GM18507 (cell line): ENCODE data around the gene TLCD3B.
"Not testable (repeated sequence)": the region's sequence is repeated elsewhere in the genome, so short reads cannot be mapped to it uniquely, and the experiment has no call there.

Experiments
- DNase-seq: peaks from one replicate; pipeline ENCODE4 v3.0.0; 2011; ENCODE audit warnings: low read depth; ENCODE audit not compliant: insufficient read length; ENCODE audit errors: extremely low spot score
- FAIRE-seq: peaks from 2 replicates; lab custom pipeline; 2011; peaks lifted over from hg19 to GRCh38; lab: Jason Lieb, UNC

TLCD3B gene

GRCh38 chr16:30028438-30029076, 2.5 kb downstream of the TLCD3B start:
- FAIRE-seq: no peak
- no peak for DNase-seq

- DNase-seq: no peak
- FAIRE-seq: no peak
Measured at GRCh38 chr16:30027588-30028437, 3.3 kb downstream of the TLCD3B start.

- DNase-seq: no peak
- no peak for FAIRE-seq
Measured at GRCh38 chr16:30026449-30026848, 4.6 kb downstream of the TLCD3B start.

DNA sequence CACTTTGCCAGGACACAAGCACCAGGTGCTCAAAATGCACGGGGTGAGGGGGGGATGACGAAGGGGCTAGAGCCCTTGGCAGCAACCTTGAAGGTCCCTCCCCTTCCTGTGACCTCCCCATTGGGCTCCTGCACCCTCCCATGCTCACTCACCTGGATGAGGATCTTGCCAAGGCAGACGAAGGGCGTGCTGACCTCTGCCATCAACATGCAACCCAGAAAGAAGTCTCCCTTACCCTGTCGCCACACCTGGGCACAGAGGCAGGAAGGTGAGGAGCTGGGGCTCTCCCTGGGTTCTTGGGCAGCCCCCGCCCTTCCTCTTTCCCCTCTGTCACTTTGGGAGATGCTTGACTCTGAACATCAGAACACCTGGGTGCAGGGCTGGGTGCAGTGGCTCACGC, 5.5 kb downstream of the TLCD3B start:
- no peak for DNase-seq
- FAIRE-seq: no peak

DNA sequence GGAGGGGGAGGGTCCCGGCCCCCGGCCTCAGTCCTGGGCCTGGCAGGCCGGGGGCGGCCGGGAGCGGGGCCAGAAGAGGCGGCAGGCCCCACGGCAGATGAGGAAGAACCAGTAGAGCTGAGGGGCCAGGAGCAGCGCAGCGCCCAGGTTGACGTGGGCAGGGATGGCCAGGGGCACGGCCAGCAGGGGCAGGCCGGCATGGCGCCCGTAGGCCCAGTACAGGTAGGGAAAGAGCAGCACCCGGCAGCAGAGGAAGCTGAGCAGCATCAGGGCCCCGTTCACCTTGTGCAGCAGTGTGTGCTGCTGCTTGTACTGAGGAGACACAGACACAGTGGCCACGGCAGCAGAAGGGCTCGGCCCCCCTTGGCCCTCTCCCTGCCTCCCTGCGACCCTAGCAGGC, 5.9 kb downstream of the TLCD3B start:
- DNase-seq (no peak), FAIRE-seq (no peak)

DNA sequence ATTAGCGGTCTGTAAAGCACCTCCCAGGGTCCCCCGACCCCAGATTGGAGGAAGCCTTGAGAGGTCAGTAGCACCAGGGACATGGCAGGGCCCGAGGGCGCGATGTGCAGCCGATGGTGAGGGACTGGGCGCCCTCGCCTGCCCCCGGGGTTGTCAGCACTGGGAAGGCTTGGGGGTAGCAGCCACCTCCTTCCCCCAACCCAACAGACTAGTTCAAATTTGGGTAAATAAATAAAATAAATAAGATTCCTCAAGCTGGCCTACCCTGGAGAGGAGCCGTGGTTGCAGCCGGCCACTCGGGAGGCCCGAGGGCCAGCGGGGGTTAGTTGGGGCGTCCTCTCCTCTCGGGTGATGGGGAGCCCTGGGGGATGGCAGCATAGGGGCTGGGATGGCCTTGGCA, 6.6 kb downstream of the TLCD3B start:
- DNase-seq: no peak
- no peak for FAIRE-seq

DNA sequence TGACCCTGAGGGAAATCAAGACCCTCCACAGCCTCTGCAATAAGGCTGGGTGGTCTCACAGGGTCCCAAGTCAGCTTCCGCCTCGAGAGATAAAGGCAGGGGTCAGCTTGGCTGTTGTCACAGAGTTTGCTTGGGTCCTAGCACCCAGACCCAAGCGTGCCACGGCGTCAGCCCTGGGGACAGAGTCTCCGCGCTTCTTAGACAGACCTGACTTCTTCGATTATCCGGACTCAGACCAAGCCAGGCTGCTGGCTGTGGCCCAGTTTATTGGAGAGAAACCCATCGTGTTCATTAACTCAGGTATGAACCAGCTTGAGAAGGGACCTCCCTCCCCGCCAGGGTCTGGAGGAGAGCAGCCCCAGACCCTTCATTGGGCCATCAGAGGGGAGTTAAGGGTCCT, 7.5 kb downstream of the TLCD3B start:
- no peak for FAIRE-seq
- DNase-seq: no peak

GRCh38 chr16:30022887-30023286, 8.2 kb downstream of the TLCD3B start, which contains the start of gene C16orf92:
Gene C16orf92 (plus strand): TSS chr16:30023198. CDS start chr16:30023341, 143 bp downstream.
- no peak for DNase-seq
- no peak for FAIRE-seq

DNA sequence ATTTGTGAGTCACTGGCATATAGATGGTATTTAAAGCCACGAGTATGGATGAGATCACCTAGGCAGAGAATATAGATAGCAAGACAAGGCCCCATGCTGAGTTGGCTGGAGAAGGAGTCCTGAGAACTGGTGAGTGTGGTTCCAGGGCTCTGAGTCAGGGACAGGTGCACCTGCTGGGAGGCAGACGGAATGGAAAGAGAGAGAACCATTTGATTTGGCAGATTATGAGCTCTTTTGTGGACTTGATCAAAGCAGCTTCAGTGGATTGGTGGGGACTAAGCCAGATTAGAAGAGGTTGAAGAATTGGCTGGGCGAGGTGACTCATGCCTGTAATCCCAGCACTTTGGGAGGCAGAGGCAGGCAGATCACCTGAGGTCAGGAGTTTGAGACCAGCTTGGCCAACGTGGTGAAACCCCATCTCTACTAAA, 12.3 kb downstream of the TLCD3B start:
- no peak for FAIRE-seq

DNA sequence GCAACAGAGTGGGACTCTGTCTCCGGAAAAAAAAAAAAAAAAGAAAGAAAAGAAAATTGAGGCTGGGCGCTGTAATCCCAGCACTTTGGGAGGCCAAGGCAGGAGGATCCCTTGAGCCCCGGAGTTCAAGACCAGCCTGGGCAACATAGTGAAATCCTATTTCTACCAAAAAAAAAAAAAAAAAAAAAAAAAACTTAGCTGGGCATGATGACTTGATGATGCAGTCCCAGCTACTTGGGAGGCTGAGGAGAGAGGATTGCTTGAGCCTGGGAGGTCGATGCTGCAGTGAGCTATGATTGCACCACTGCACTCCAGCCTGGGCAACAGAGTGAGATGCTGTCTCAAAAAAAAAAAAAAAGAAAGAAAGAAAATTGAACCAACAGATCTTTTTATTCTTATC, 13.1 kb downstream of the TLCD3B start:
- FAIRE-seq, DNase-seq: not testable (repeated sequence)

More for the DNA sequence above, 12.3 kb downstream of the TLCD3B start:
- DNase-seq: no peak

GRCh38 chr16:30017277-30017656, 13.8 kb downstream of the TLCD3B start:
- FAIRE-seq: no peak

DNA sequence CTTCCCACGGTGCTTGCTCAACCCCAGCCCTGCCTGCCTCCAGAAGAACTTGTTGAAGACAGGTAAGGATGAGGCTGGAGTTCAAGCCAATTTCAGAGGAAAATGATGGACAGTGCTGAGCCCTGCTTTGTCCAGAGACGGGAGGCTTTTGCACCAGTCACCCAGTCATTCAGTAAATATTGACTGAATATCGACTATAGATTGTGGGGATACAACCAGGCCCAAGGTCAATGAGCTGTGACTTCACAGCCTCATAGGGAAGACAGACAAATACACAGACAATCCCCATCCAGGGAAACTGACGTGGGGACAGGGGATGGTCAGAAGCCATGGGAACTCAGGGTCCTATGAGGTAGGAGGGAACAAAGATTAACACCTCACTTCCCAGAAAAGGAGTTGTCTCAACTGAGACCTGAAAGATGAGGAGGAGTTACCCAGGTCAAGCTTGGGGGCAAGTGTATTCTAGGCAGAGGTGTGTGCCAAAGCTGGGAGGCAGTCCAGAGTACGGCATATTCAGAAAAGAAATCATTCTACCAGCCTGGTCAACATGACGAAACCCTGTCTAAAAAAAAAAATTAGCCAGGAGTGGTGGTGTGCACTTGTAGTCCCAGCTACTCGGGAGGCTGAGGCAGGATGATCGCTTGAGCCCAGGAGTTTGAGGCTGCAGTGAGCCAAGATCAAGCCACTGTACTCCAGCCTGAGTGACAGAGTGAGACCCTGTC, 14.4 kb downstream of the TLCD3B start:
- no peak for FAIRE-seq
- DNase-seq: no peak

More at GRCh38 chr16:30017277-30017656, 13.8 kb downstream of the TLCD3B start:
- no peak for DNase-seq

- DNase-seq, FAIRE-seq: not testable (repeated sequence)
Measured at GRCh38 chr16:30015450-30015849, 15.6 kb downstream of the TLCD3B start.

DNA sequence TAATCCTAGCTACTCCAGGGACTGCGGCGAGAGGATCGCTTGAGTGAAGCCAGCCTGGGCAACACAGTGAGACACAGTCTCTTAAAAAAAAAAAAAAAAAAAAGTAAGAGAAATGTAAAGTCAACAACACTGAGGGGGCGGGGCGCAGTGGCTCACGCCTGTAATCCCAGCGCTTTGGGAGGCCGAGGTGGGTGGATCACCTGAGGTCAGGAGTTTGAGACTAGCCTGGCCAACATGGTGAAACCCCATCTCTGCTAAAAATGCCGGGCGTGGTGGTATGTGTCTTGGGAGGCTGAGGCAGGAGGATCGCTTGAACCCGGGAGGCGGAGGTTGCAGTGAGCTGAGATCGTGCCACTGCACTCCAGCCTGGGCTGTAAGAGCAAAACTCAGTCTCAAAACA, 18.5 kb downstream of the TLCD3B start:
- FAIRE-seq, DNase-seq: not testable (repeated sequence)

DNA sequence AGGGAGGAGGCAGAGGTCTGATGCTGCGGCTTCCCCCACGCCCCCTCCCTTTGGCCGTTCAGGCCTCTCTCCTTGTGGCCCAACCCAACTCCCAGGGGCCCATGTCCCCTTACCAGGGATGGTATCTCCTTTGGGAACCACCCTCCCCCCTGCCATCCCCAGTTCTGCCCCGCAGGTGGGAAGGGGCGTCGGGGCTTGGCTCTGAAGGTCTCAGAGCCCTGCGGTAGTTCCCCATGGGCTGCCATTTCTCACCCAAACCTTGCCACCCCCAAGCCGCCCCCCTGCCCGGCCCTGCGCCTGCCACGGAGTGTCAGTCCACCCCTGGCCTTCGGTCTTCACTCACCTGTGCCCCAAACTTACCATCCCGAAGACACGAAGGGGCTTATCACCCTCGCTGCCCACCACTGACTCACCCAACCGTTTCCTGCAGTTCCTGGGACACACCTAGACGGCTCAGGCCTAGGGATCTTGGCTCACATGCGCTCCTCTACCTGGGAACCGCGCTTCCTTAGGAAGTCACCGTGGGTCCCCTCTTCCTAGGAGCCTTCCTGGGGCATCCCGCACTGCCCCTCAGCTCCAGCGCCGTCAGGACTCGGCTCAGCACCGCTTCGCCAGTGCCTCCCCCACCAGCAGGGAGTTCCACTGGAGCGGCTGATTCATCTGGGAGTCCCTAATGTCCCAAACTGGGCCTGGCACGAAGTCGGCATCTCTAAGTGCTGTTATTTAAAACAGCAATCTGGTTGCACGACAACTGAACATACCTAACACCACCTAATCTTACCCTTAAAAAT, 19.2 kb downstream of the TLCD3B start:
- DNase-seq (no peak), FAIRE-seq (no peak)

GRCh38 chr16:30010844-30011713, 20.0 kb downstream of the TLCD3B start, which contains the start of gene DOC2A:
Gene DOC2A (minus strand): TSS chr16:30011027. CDS start chr16:30010222, 805 bp downstream.
- FAIRE-seq: no peak
- no peak for DNase-seq

GRCh38 chr16:30009990-30010843, 20.9 kb downstream of the TLCD3B start:
- FAIRE-seq: no peak

More at GRCh38 chr16:30009990-30010843, 20.9 kb downstream of the TLCD3B start:
- no peak for DNase-seq
